H9 (cell line): Measurements from ENCODE around the gene FOXC2. TPM values are rescaled to one million over a fixed set of nuclear protein-coding genes. Genes with fewer than 3 reads are reported as not detected.

ENCODE experiments used
- DNase-seq: peaks from one replicate; pipeline ENCODE4 v3.0.0-alpha.2; 2017
- H2AFZ ChIP-seq: one replicate; pipeline ENCODE4 v1.6.1; 2013; ENCODE audit warnings: mild to moderate bottlenecking, low read length, control low read depth, moderate library complexity
- H2AK5ac ChIP-seq: 2 replicates; pipeline ENCODE4 v1.6.1; 2013; ENCODE audit warnings: low read length, control low read depth, mixed read lengths; ENCODE audit not compliant: insufficient read length
- H2BK120ac ChIP-seq: one replicate; pipeline ENCODE4 v1.6.1; 2013; ENCODE audit warnings: low read depth, mild to moderate bottlenecking, low read length, control low read depth, inconsistent platforms; ENCODE audit not compliant: poor library complexity, severe bottlenecking
- H2BK12ac ChIP-seq: 2 replicates; pipeline ENCODE4 v1.6.1; 2013; ENCODE audit warnings: low read length, control low read depth, mixed read lengths, low read depth; ENCODE audit not compliant: insufficient read length
- H2BK15ac ChIP-seq: 2 replicates; pipeline ENCODE4 v1.6.1; 2013; ENCODE audit warnings: low read depth, low read length, control low read depth
- H2BK20ac ChIP-seq: one replicate; pipeline ENCODE4 v1.6.1; 2013; ENCODE audit warnings: low read depth, mild to moderate bottlenecking, low read length, control low read depth, inconsistent platforms; ENCODE audit not compliant: poor library complexity, severe bottlenecking
- H2BK5ac ChIP-seq: 2 replicates; pipeline ENCODE4 v1.6.1; 2013; ENCODE audit warnings: low read length, control low read depth, mixed read lengths; ENCODE audit not compliant: insufficient read length
- H3K14ac ChIP-seq: 2 replicates; pipeline ENCODE4 v1.6.1; 2013; ENCODE audit warnings: low read length, control low read depth; ENCODE audit not compliant: insufficient read depth
- H3K18ac ChIP-seq: 2 replicates; pipeline ENCODE4 v1.6.1; 2013; ENCODE audit warnings: low read depth, mild to moderate bottlenecking, mixed read lengths, low read length, control low read depth; ENCODE audit not compliant: insufficient read length
- H3K23ac ChIP-seq: 2 replicates; pipeline ENCODE4 v1.6.1; 2013; ENCODE audit warnings: low read length, control low read depth, mixed read lengths, low read depth; ENCODE audit not compliant: insufficient read length
- H3K23me2 ChIP-seq: 2 replicates; pipeline ENCODE4 v1.6.1; 2013; ENCODE audit warnings: low read depth, mild to moderate bottlenecking, mixed read lengths, low read length, control low read depth; ENCODE audit not compliant: insufficient read length, poor library complexity, severe bottlenecking
- H3K27ac ChIP-seq: 2 replicates; pipeline ENCODE4 v1.5.1; 2013; ENCODE audit warnings: low read length, control low read depth, mixed read lengths, low read depth; ENCODE audit not compliant: insufficient read length
- H3K27me3 ChIP-seq: 2 replicates; pipeline ENCODE4 v1.6.1; 2013; ENCODE audit warnings: low read length, control low read depth, inconsistent platforms; ENCODE audit not compliant: insufficient read depth
- H3K4ac ChIP-seq: 2 replicates; pipeline ENCODE4 v1.6.1; 2013; ENCODE audit warnings: low read depth, mild to moderate bottlenecking, control low read depth, inconsistent platforms, low read length, moderate library complexity
- H3K4me1 ChIP-seq: 2 replicates; pipeline ENCODE4 v1.6.1; 2013; ENCODE audit warnings: low read length, control low read depth, inconsistent platforms; ENCODE audit not compliant: insufficient read depth
- H3K4me2 ChIP-seq: 2 replicates; pipeline ENCODE4 v1.6.1; 2013; ENCODE audit warnings: low read length, control low read depth, mixed read lengths; ENCODE audit not compliant: insufficient read length, insufficient read depth
- H3K56ac ChIP-seq: 2 replicates; pipeline ENCODE4 v1.6.1; 2013; ENCODE audit warnings: low read depth, mild to moderate bottlenecking, mixed read lengths, low read length, control low read depth; ENCODE audit not compliant: insufficient read length
- H3K79me1 ChIP-seq: 2 replicates; pipeline ENCODE4 v1.6.1; 2013; ENCODE audit warnings: low read depth, mild to moderate bottlenecking, moderate library complexity, low read length, control low read depth, inconsistent platforms; ENCODE audit not compliant: insufficient read depth, poor library complexity, severe bottlenecking
- H3K79me2 ChIP-seq: 2 replicates; pipeline ENCODE4 v1.6.1; 2013; ENCODE audit warnings: low read length, control low read depth, inconsistent platforms; ENCODE audit not compliant: insufficient read depth
- H3K9ac ChIP-seq: 2 replicates; pipeline ENCODE4 v1.6.1; 2013; ENCODE audit warnings: low read length, control low read depth, mixed read lengths; ENCODE audit not compliant: insufficient read length; ENCODE audit errors: extremely low read depth
- H3K9me3 ChIP-seq: one replicate; pipeline ENCODE4 v1.6.1; 2013; ENCODE audit warnings: low read depth, low read length, inconsistent platforms; ENCODE audit not compliant: control insufficient read depth
- H3T11ph ChIP-seq: one replicate; pipeline ENCODE4 v1.6.1; 2013; ENCODE audit warnings: mild to moderate bottlenecking, low read length, control low read depth, inconsistent platforms
- H4K20me1 ChIP-seq: one replicate; pipeline ENCODE4 v1.6.1; 2013; ENCODE audit not compliant: control insufficient read depth, insufficient read length, insufficient read depth
- H4K5ac ChIP-seq: 2 replicates; pipeline ENCODE4 v1.6.1; 2013; ENCODE audit warnings: low read depth, mild to moderate bottlenecking, mixed read lengths, low read length, control low read depth; ENCODE audit not compliant: insufficient read length
- H4K8ac ChIP-seq: replicated peaks from 2 replicates; pipeline ENCODE4 v1.6.1; 2013; ENCODE audit warnings: low read length, control low read depth, mixed read lengths, low read depth; ENCODE audit not compliant: insufficient read length
- H4K91ac ChIP-seq: 2 replicates; pipeline ENCODE4 v1.6.1; 2013; ENCODE audit warnings: low read depth, mild to moderate bottlenecking, moderate library complexity, mixed read lengths, low read length, control low read depth; ENCODE audit not compliant: insufficient read length
- H3K27ac Mint-ChIP-seq, 3 experiments: 2 replicates in 2 of 3; 3 replicates in 1 of 3; pipeline ENCODE4 v1.8.0; 2020 to 2021; ENCODE audit warnings: mixed read lengths in 3 of 3, mild to moderate bottlenecking in 1 of 3, moderate library complexity in 1 of 3
- H3K27me3 Mint-ChIP-seq: 2 replicates; pipeline ENCODE4 v1.8.0; 2021; ENCODE audit warnings: low read depth, mild to moderate bottlenecking, moderate library complexity, mixed read lengths
- H3K36me3 Mint-ChIP-seq, 3 experiments: 2 replicates in 2 of 3; 3 replicates in 1 of 3; pipeline ENCODE4 v1.8.0; 2020 to 2021; ENCODE audit warnings: low read depth in 3 of 3, mixed read lengths in 3 of 3; ENCODE audit not compliant: insufficient read depth in 1 of 3
- H3K4me1 Mint-ChIP-seq, 2 experiments: 2 replicates each; pipeline ENCODE4 v1.8.0; 2020; ENCODE audit warnings: mixed read lengths in 2 of 2
- H3K4me3 Mint-ChIP-seq, 2 experiments: 2 replicates in 1 of 2; 3 replicates in 1 of 2; pipeline ENCODE4 v1.8.0; 2020 to 2021; ENCODE audit warnings: mild to moderate bottlenecking in 2 of 2, mixed read lengths in 2 of 2, moderate library complexity in 1 of 2
- H3K9me3 Mint-ChIP-seq, 2 experiments: 2 replicates in 1 of 2; 3 replicates in 1 of 2; pipeline ENCODE4 v1.8.0; 2020; ENCODE audit warnings: mild to moderate bottlenecking in 2 of 2, mixed read lengths in 2 of 2, moderate library complexity in 1 of 2
- WGBS: extraction: QIAGEN DNeasy Blood & Tissue Kit; methylation state at CpG from one replicate; pipeline ENCODE4 v1.1.7; 2013; ENCODE audit warnings: missing lambda C conversion rate, low lambda C conversion rate, mixed read lengths; ENCODE audit not compliant: insufficient read length; ENCODE audit errors: extremely low coverage; 5-methylcytosine and 5-hydroxymethylcytosine counted together
- total RNA-seq: library from RNA; stranded (reverse); gene quantifications from 2 replicates; pipeline ENCODE4 v1.2.1, GENCODE V29; 2021
- TF ChIP-seq, protein P1 (sequence below): fragments of 200-600 bp; sonication (generic); conservative IDR thresholded peaks from 3 replicates; pipeline ENCODE4 v1.8.0; 2021; ENCODE audit warnings: antibody characterized with exemption, mild to moderate bottlenecking

The FOXC2 gene
- total RNA-seq, 1 experiment from 2014 or later = not detected

DNA sequence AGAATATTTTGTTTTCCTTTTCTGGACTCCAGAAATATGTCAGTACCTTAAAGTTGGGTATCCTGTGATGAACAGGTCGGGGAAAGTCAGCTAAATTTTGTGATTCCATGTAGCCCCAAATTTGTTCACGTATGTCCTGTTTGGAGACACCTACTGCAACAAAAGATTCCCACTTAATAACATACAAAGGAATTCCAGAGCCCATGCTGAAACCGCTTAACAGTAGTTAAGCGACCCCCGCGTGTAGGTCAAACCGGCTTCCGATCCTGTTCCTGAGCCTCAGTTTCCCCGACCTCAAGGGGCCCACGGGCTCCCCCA lies 12.1 kb upstream of the FOXC2 start:
- no CpG with 5 or more reads among the region's 10 CpGs for WGBS

More for the DNA sequence above, 12.1 kb upstream of the FOXC2 start:
- Histone ChIP-seq H3K9ac (peak overlapping the region; percentile 72), H2BK12ac (no peak overlapping the region), H2BK15ac (no peak overlapping the region), H3T11ph (no peak overlapping the region), H3K4ac (no peak overlapping the region; the same call in 1 of the 2 replicates), H3K4me2 (peak overlapping the region; percentile 76), H4K91ac (no peak overlapping the region), H3K18ac (peak overlapping the region; percentile 88), H3K4me1 (no peaks in the 10 kb centered on the region), H3K79me1 (no peaks in the 10 kb centered on the region), H3K79me2 (no peaks in the 10 kb centered on the region), H4K5ac (no peak overlapping the region), H3K23me2 (peaks cover 6% of the 10 kb centered on the region), H3K27me3 (no peaks in the 10 kb centered on the region), H3K23ac (no peak overlapping the region), H2BK5ac (no peak overlapping the region), H3K14ac (peak overlapping the region; percentile 88), H4K8ac (no peak overlapping the region), H4K20me1 (no peaks in the 10 kb centered on the region), H3K56ac (no peak overlapping the region), H2BK120ac (peak overlapping the region; percentile 92), H3K9me3 (no peaks in the 10 kb centered on the region), H2BK20ac (no peak overlapping the region), H2AFZ (no peak overlapping the region), H2AK5ac (no peak overlapping the region), H3K27ac (no peak overlapping the region)
- TF ChIP-seq, protein P1, sequence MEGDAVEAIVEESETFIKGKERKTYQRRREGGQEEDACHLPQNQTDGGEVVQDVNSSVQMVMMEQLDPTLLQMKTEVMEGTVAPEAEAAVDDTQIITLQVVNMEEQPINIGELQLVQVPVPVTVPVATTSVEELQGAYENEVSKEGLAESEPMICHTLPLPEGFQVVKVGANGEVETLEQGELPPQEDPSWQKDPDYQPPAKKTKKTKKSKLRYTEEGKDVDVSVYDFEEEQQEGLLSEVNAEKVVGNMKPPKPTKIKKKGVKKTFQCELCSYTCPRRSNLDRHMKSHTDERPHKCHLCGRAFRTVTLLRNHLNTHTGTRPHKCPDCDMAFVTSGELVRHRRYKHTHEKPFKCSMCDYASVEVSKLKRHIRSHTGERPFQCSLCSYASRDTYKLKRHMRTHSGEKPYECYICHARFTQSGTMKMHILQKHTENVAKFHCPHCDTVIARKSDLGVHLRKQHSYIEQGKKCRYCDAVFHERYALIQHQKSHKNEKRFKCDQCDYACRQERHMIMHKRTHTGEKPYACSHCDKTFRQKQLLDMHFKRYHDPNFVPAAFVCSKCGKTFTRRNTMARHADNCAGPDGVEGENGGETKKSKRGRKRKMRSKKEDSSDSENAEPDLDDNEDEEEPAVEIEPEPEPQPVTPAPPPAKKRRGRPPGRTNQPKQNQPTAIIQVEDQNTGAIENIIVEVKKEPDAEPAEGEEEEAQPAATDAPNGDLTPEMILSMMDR = no peak
- Mint-ChIP-seq H3K27me3 (no peaks in the 10 kb centered on the region; the same call in none of the 2 replicates), H3K4me3 (peak overlapping the region; percentile 83 to 89), H3K4me1 (peaks cover 0 to 11% of the 10 kb centered on the region in 2 experiments; a peak in 2 of 4 replicates), H3K27ac (peak overlapping the region; percentile 68 to 96 (median 95); a peak in 4 of 7 replicates), H3K9me3 (no peaks in the 10 kb centered on the region; a peak in 1 of 5 replicates), H3K36me3 (no peaks in the 10 kb centered on the region)
- no peak for DNase-seq
